Activated naive CD8-positive, alpha-beta T cell (primary cell): ENCODE results near the gene PITPNM1.
"Not testable (repeated sequence)": the region's sequence is repeated elsewhere in the genome, so short reads cannot be mapped to it uniquely, and the experiment has no call there.

ENCODE experiments used
- H3K27ac Mint-ChIP-seq: one replicate; pipeline ENCODE4 v1.8.0; 2021; ENCODE audit warnings: mixed read lengths
- H3K27me3 Mint-ChIP-seq: one replicate; pipeline ENCODE4 v1.8.0; 2021; ENCODE audit warnings: mixed read lengths
- H3K36me3 Mint-ChIP-seq: one replicate; pipeline ENCODE4 v1.8.0; 2021; ENCODE audit warnings: mixed read lengths
- H3K4me1 Mint-ChIP-seq: one replicate; pipeline ENCODE4 v1.8.0; 2021; ENCODE audit warnings: low read depth, mixed read lengths
- H3K4me3 Mint-ChIP-seq: one replicate; pipeline ENCODE4 v1.8.0; 2021; ENCODE audit warnings: mild to moderate bottlenecking, mixed read lengths
- H3K9me3 Mint-ChIP-seq: one replicate; pipeline ENCODE4 v1.8.0; 2021; ENCODE audit warnings: low read depth, mixed read lengths

PITPNM1 gene

DNA sequence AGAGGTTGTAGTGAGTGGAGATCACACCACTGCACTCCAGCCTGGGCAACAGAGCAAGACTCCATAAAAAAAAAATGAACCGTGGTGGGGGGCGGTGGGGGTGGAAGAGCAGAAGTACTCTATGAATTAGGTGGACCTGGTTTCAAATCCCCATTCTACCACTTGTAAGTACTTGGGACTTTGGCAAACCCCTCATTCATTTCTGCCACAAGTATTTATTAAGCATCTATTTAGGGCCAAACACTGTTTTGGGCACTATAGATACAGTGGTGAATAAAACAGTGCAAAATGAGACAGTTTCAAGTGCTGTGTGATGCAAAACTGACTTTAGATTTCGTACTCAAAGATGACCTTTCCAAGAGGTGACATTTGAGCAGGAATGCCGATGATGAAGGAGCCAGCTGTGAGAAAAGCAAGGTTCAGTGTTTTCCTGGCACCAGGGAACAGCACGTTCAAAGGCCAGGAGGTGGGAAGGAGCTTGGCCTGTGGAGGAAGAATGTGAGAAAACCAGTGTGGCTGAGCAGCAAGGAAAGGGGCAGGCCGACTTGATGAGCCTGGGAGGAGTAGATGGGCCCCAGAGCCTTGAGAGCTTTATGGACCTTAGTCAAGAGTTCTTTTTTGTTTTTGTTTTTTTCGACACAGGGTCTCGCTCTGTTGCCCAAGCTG, 34.7 kb downstream of the PITPNM1 start:
- H3K4me1 Mint-ChIP-seq: peaks cover 17% of the 10 kb centered on the region
- no peaks in the 10 kb centered on the region for H3K9me3 Mint-ChIP-seq
- H3K36me3 Mint-ChIP-seq: no peaks in the 10 kb centered on the region
- H3K27me3 Mint-ChIP-seq: no peaks in the 10 kb centered on the region
- H3K4me3 Mint-ChIP-seq: peak overlapping the region; percentile 77
- no peak overlapping the region for H3K27ac Mint-ChIP-seq

GRCh38 chr11:67469508-67469811, 35.7 kb downstream of the PITPNM1 start:
- H3K27ac Mint-ChIP-seq: peak overlapping the region; percentile 64

DNA sequence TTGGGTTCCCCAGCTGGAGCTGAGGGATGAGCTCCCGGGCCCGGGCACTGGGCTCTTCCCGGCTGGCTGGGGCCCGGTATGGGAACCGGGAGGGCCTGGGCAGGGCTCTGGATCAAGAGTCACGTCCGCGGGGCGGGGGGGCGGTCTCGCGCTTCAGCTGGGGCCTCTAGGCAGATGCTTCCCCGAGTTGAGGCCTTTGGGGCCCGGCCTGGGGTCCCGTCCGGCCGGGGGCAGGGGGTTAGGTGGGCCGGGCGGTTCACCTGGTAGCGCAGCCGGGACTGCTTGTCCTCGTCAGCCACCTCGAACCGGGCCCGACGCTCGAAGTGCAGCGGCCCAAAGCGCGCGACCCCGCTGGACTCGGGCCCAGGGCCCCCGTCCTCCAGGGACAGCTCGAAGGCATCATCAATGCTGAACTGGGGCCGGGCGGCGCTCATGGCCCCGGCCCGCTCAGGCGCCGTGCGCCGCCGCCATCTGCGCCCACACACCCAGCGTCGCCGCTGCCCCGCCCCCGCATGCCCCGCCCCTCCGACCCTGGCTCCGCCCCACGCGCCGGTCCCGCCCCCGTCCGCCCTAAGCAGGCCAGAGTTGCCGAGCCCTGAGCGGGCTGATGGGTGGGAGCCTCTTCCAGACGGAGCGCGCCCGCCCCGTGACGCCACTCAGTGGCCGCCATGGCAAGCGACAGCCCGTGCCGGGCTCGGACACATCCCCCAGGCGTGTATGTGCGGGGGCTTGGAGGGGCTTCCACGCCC, 36.2 kb downstream of the PITPNM1 start, which contains the start of gene TMEM134:
Gene TMEM134, minus strand, starts transcription at position 493 of the 749 bp plus-strand sequence. Its CDS starts 59 bp downstream, at position 434.
- peaks cover 26% of the 10 kb centered on the region for H3K4me1 Mint-ChIP-seq

More at GRCh38 chr11:67469508-67469811, 35.7 kb downstream of the PITPNM1 start:
- Mint-ChIP-seq H3K36me3 (no peaks in the 10 kb centered on the region), H3K4me1 (peaks cover 21% of the 10 kb centered on the region), H3K9me3 (no peaks in the 10 kb centered on the region), H3K4me3 (peak overlapping the region; percentile 77), H3K27me3 (no peaks in the 10 kb centered on the region)

DNA sequence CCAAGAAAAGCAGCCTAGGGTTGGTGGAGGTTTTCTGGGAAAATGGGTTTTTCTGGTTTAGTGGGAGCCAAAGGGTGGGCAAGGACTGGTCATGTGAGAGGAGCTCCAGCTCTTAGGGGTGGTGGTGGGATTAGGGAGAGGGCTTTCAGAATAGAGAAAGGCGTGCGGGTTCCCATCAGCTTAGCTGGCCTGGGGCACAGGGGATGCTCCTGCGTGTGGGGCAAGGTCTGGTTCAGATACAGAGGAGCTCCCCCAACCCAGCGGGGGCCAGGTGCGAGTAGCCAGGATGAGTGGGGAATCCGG, 36.8 kb downstream of the PITPNM1 start:
- Mint-ChIP-seq H3K27ac (peak overlapping the region; percentile 88), H3K9me3 (no peaks in the 10 kb centered on the region), H3K36me3 (no peaks in the 10 kb centered on the region), H3K27me3 (no peaks in the 10 kb centered on the region), H3K4me3 (peak overlapping the region; percentile 90), H3K4me1 (peaks cover 29% of the 10 kb centered on the region)

More for the DNA sequence above, 36.2 kb downstream of the PITPNM1 start, which contains the start of gene TMEM134:
- no peaks in the 10 kb centered on the region for H3K36me3 Mint-ChIP-seq
- no peaks in the 10 kb centered on the region for H3K27me3 Mint-ChIP-seq
- no peaks in the 10 kb centered on the region for H3K9me3 Mint-ChIP-seq
- peak within 1 kb of the TSS; percentile 90 for H3K4me3 Mint-ChIP-seq
- H3K27ac Mint-ChIP-seq: peak within 1 kb of the TSS; percentile 88

DNA sequence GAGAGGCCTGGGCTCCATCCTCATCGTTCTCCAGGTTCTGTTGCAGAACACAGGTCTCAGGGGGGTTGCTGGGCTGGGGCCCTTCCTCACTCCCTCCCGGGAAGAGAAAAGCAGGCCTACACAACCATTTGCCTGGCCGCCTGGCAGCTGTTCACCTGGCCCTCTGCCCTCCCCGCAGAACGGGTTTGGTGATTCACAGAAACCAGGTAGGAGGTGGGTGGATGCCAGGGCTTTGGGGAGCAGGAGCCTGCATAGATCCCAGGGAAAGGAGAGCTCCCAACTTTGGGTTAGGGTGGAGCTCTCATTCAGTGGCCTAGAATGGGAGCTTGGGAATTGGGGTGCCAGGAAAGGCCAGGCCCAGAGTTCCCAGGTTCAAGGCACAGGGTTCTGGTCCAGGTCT, 37.1 kb downstream of the PITPNM1 start:
- H3K9me3 Mint-ChIP-seq: no peaks in the 10 kb centered on the region
- no peaks in the 10 kb centered on the region for H3K27me3 Mint-ChIP-seq
- peak overlapping the region; percentile 88 for H3K27ac Mint-ChIP-seq
- H3K36me3 Mint-ChIP-seq: no peaks in the 10 kb centered on the region
- peak overlapping the region; percentile 90 for H3K4me3 Mint-ChIP-seq
- H3K4me1 Mint-ChIP-seq: peaks cover 30% of the 10 kb centered on the region

- no peaks in the 10 kb centered on the region for H3K27me3 Mint-ChIP-seq
- H3K4me1 Mint-ChIP-seq: peaks cover 30% of the 10 kb centered on the region
- H3K9me3 Mint-ChIP-seq: no peaks in the 10 kb centered on the region
- H3K4me3 Mint-ChIP-seq: peak overlapping the region; percentile 90
- H3K27ac Mint-ChIP-seq: peak overlapping the region; percentile 81
- no peaks in the 10 kb centered on the region for H3K36me3 Mint-ChIP-seq
Observed at GRCh38 chr11:67466962-67467771, 38.0 kb downstream of the PITPNM1 start.

GRCh38 chr11:67466367-67466766, 38.8 kb downstream of the PITPNM1 start:
- Mint-ChIP-seq H3K4me3 (peak overlapping the region; percentile 42), H3K4me1 (peaks cover 30% of the 10 kb centered on the region), H3K27ac (peak overlapping the region; percentile 58)

GRCh38 chr11:67465530-67465929, 39.6 kb downstream of the PITPNM1 start:
- H3K4me3 Mint-ChIP-seq: peak overlapping the region; percentile 87
- H3K4me1 Mint-ChIP-seq: peaks cover 30% of the 10 kb centered on the region
- not testable (repeated sequence) for H3K27me3 Mint-ChIP-seq, H3K36me3 Mint-ChIP-seq, H3K9me3 Mint-ChIP-seq
- peak overlapping the region; percentile 91 for H3K27ac Mint-ChIP-seq

More at GRCh38 chr11:67466367-67466766, 38.8 kb downstream of the PITPNM1 start:
- H3K9me3 Mint-ChIP-seq: no peaks in the 10 kb centered on the region
- H3K27me3 Mint-ChIP-seq: no peaks in the 10 kb centered on the region
- no peaks in the 10 kb centered on the region for H3K36me3 Mint-ChIP-seq

DNA sequence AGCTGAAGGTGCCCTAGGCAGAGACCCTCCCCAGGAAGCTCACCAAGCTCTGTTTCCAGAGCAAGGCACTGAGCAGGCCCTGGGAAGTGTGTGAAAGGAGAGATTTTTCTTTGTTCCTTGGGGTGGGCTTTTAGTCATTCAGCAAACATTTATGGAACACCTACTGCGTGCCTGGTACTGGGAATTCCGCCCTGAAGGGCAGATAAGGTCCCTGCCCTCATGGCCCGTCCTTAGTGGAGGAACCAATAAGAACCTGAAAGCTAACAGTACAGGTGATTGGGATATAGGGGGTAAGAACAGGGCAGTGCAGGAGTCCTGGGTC, 40.0 kb downstream of the PITPNM1 start:
- no peaks in the 10 kb centered on the region for H3K36me3 Mint-ChIP-seq
- H3K27ac Mint-ChIP-seq: peak overlapping the region; percentile 91
- no peaks in the 10 kb centered on the region for H3K9me3 Mint-ChIP-seq
- H3K4me1 Mint-ChIP-seq: peaks cover 30% of the 10 kb centered on the region
- H3K4me3 Mint-ChIP-seq: peak overlapping the region; percentile 87
- no peaks in the 10 kb centered on the region for H3K27me3 Mint-ChIP-seq

DNA sequence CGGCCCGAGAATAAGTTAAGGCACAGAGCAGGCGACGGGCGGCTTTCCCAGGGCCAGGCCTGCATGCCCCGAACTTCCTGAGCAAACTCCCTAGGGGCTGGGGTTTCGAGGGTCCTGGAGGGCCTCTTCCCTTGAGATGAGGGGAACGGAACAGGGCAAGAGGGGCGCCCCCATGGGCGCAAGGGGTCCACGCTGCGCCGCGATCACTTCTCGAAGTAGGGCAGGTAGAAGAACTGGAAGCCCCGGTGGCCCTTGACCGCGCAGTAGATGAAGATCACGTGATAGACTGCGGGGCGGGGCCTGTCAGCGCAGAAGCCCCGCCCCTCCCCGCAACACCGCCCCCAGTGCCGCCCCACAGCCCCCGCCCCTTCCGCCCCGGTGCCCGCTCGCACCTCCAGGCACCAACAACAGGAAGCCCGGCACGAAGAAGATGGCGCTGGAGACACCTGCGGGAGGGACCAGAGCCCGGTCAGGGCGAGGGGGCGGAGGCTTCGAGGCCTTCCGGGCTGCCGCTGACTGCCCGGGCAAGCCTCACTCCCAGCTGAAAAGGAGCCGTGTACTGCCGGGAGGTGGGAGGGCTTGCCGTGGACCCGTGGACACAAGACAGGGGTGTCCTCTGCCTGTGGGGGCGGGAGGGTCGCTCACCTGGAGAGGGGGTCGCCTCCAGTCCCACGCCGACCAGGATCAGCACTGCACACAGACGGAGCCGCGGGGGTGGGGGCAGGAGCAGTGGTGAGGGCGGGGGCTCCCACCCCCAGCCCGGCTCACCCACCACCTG, 40.6 kb downstream of the PITPNM1 start:
- Mint-ChIP-seq H3K4me3 (peak overlapping the region; percentile 87), H3K36me3 (no peaks in the 10 kb centered on the region), H3K27ac (peak overlapping the region; percentile 91), H3K4me1 (peaks cover 33% of the 10 kb centered on the region), H3K9me3 (no peaks in the 10 kb centered on the region), H3K27me3 (no peaks in the 10 kb centered on the region)

- peaks cover 33% of the 10 kb centered on the region for H3K4me1 Mint-ChIP-seq
- no peaks in the 10 kb centered on the region for H3K27me3 Mint-ChIP-seq
Observed at GRCh38 chr11:67463680-67464410, 41.3 kb downstream of the PITPNM1 start.

DNA sequence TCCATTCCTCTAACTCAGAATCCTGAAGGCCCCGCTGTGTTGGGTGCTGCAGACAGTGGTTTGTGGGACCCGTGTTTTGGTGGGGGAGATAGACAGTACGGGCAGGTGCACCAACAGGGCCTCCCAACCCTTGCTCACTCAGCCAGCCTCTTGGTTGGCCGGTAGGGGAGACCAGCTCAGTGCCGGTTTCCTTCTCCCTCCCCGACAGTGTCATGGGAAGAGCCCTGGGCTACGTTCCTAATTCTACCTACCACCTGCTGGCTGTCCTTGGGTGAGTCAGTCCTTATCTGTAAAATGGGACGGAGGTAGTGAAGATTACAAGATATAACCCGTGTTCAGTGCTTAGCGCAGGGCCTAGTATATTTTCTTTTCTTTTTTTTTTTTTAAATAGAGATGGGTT, 42.0 kb downstream of the PITPNM1 start:
- Mint-ChIP-seq H3K9me3 (no peaks in the 10 kb centered on the region), H3K4me1 (peaks cover 30% of the 10 kb centered on the region), H3K36me3 (no peaks in the 10 kb centered on the region), H3K27ac (no peak overlapping the region), H3K27me3 (no peaks in the 10 kb centered on the region), H3K4me3 (no peak overlapping the region)

More at GRCh38 chr11:67463680-67464410, 41.3 kb downstream of the PITPNM1 start:
- no peaks in the 10 kb centered on the region for H3K36me3 Mint-ChIP-seq
- peak overlapping the region; percentile 91 for H3K27ac Mint-ChIP-seq
- H3K4me3 Mint-ChIP-seq: peak overlapping the region; percentile 87
- H3K9me3 Mint-ChIP-seq: no peaks in the 10 kb centered on the region

DNA sequence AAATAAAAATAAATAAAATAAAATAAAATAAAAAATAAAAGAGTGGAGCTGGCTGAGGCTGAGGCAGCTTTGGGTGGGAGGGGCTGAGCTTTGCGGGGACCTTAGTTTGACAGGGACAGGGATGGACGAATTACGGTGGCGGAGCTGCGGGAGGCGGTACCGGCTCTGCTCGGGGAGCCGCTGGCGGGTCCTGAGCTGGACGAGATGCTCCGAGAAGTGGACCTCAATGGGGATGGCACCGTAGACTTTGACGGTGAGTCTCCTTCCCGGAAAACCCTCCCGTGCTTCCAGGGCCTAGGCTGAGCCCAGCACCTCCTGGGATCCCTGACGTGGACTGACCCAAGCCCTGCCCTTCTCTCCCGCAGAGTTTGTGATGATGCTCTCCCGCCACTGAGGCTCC, 46.9 kb downstream of the PITPNM1 start:
- no peaks in the 10 kb centered on the region for H3K36me3 Mint-ChIP-seq
- H3K27ac Mint-ChIP-seq: no peak overlapping the region

DNA sequence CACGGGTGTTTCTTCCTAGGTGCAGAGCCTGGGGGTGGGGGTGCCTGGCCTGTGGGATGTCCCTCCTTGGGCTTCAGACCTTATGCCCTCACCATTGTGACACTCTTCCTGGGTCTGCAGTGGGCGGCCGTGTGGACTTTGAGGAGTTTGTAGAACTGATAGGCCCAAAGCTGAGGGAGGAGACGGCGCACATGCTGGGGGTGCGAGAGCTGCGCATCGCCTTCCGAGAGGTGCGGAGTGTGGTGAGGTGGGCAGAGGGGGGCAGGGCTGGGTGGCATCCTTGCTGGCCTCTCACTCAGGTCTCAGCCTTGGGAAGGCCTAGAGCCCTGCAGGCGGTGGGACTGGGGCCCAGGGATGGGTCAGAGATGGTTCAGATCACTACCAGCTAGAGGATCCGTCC, 47.7 kb downstream of the PITPNM1 start:
- Mint-ChIP-seq H3K9me3 (no peaks in the 10 kb centered on the region), H3K27ac (no peak overlapping the region), H3K4me1 (peaks cover 3% of the 10 kb centered on the region), H3K4me3 (no peak overlapping the region), H3K36me3 (no peaks in the 10 kb centered on the region), H3K27me3 (no peaks in the 10 kb centered on the region)

More for the DNA sequence above, 46.9 kb downstream of the PITPNM1 start:
- Mint-ChIP-seq H3K9me3 (no peaks in the 10 kb centered on the region), H3K4me1 (peaks cover 4% of the 10 kb centered on the region), H3K27me3 (no peaks in the 10 kb centered on the region), H3K4me3 (no peak overlapping the region)
